Right lobe of liver (tissue), 6 donors: ENCODE results near the gene CSNK1G2. TPM values are rescaled to one million over a fixed set of nuclear protein-coding genes. Genes with fewer than 3 reads are reported as not detected.

Experiments used
- ATAC-seq, 4 donors: fragments of 200-7000 bp; cut with Tn5 transposase; one replicate each; pipeline ENCODE4 v1.9.1; 2020; ENCODE audit warnings: mild to moderate bottlenecking in 4 of 4, moderate library complexity in 4 of 4
- DNase-seq, 3 donors: peaks; one replicate each; pipeline ENCODE4 v3.0.0-alpha.2; 2020
- H3K27ac ChIP-seq, 3 donors: fragments of 200-600 bp; one replicate each; pipeline ENCODE4 v1.8.0; 2022
- H3K27me3 ChIP-seq, 2 donors: fragments of 200-600 bp; one replicate each; pipeline ENCODE4 v1.8.0; 2022
- H3K36me3 ChIP-seq, 4 donors: fragments of 200-600 bp; sonication (generic) in 1 of 4; one replicate each; pipeline versions ENCODE4 v1.5.1 to v1.8.0; 2017 to 2022; ENCODE audit warnings: control low read depth in 1 of 4
- H3K4me1 ChIP-seq, 4 donors: fragments of 200-600 bp; sonication (generic) in 1 of 4; one replicate each; pipeline versions ENCODE4 v1.5.1 to v1.8.0; 2017 to 2022; ENCODE audit warnings: control low read depth in 1 of 4
- H3K4me3 ChIP-seq, 3 donors: fragments of 200-600 bp; one replicate each; pipeline ENCODE4 v1.8.0; 2022
- H3K9me3 ChIP-seq, 4 donors: fragments of 200-600 bp; sonication (generic) in 1 of 4; one replicate each; pipeline versions ENCODE4 v1.5.1 to v1.8.0; 2017 to 2022; ENCODE audit warnings: control low read depth in 1 of 4
- POLR2A ChIP-seq: fragments of 450-650 bp; IDR thresholded peaks from one replicate; pipeline ENCODE4 v1.6.1; 2017; ENCODE audit warnings: antibody characterized with exemption, mild to moderate bottlenecking
- WGBS: methylation state at CpG from one replicate; pipeline ENCODE4 v1.1.6; 2018; ENCODE audit warnings: low coverage, low lambda C conversion rate; ENCODE audit not compliant: insufficient coverage; ENCODE audit errors: missing lambda C conversion rate; 5-methylcytosine and 5-hydroxymethylcytosine counted together
- intact Hi-C, 2 donors: fragments of 100-400 bp; cut with DNase I; formaldehyde crosslinking; loops; one replicate each; pipeline versions ENCODE4 v1.11.2 to v1.14.1; 2022
- total RNA-seq, 6 experiments: library from RNA; depleted of rRNA in 2 of 6; stranded (reverse); fragments of >200 nt in 2 of 6; fragmentation: NEBNext Ultra II Directional in 3 of 6; extraction: Animal tissue kit (Norgen Biotek cat#: 25700) in 3 of 6; gene quantifications; one replicate each; pipeline versions ENCODE4 v1.1.0 to v1.2.4, GENCODE V29; 2016 to 2023
- TF ChIP-seq, protein P1 (sequence below), 4 donors: fragments of 200-600 bp in 3 of 4; fragments of 450-650 bp in 1 of 4; IDR thresholded peaks; one replicate each; pipeline versions ENCODE4 v1.5.1 to v1.8.0; 2016 to 2022; ENCODE audit warnings: antibody characterized with exemption in 4 of 4, mild to moderate bottlenecking in 2 of 4
- donor health status: DM: no; HTN: yes; CAD: no.
- donor health status: DM: no; HTN: no; CAD: no.
- donor health status: DM: no; HTN: no; CAD: no.
- donor health status: DM: no; HTN: yes; CAD: no.
- donor health status: DM: no; HTN: yes; CAD: no.

CSNK1G2 gene
- total RNA-seq, 6 experiments from 2014 or later: 14.4 to 35.2 (median 22.6) TPM

DNA sequence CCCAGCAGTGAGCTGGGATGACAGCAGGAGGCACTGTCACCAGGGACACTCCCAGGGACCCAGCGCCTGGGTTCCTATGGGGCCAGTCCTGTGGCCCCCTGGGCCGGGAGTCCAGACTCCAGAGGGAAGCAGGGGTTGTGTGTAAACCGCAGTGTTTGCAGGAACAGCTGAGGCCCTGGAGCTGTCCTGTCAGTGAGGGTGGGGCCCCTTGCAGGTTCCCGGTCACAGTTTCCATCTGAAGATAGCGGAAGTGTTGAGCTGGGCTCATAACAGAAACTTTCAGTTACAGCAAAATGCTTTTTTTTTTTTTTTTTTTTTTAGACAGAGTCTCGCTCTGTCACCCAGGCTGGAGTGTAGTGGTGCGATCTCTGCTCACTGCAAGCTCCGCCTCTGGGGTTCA is 17.7 kb upstream of the CSNK1G2 start:
- H3K36me3 ChIP-seq: peaks cover 0 to 35% (median 8%) of the 10 kb centered on the region in 4 donors
- H3K27me3 ChIP-seq: no peaks in the 10 kb centered on the region
- no peak overlapping the region for H3K4me3 ChIP-seq
- no peaks in the 10 kb centered on the region for H3K4me1 ChIP-seq
- DNase-seq (peak in 1 of 3 donors; percentile 56), ATAC-seq (peak; percentile 48 to 80 (median 58))
- 81% methylated on average over 5 of the region's 8 CpGs for WGBS
- intact Hi-C loops: no loop called here
- no peak overlapping the region for H3K27ac ChIP-seq
- TF ChIP-seq POLR2A: no peak
- TF ChIP-seq, protein P1, sequence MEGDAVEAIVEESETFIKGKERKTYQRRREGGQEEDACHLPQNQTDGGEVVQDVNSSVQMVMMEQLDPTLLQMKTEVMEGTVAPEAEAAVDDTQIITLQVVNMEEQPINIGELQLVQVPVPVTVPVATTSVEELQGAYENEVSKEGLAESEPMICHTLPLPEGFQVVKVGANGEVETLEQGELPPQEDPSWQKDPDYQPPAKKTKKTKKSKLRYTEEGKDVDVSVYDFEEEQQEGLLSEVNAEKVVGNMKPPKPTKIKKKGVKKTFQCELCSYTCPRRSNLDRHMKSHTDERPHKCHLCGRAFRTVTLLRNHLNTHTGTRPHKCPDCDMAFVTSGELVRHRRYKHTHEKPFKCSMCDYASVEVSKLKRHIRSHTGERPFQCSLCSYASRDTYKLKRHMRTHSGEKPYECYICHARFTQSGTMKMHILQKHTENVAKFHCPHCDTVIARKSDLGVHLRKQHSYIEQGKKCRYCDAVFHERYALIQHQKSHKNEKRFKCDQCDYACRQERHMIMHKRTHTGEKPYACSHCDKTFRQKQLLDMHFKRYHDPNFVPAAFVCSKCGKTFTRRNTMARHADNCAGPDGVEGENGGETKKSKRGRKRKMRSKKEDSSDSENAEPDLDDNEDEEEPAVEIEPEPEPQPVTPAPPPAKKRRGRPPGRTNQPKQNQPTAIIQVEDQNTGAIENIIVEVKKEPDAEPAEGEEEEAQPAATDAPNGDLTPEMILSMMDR (IDR thresholded peaks at IDR 0.05): no peak
- H3K9me3 ChIP-seq: no peaks in the 10 kb centered on the region

DNA sequence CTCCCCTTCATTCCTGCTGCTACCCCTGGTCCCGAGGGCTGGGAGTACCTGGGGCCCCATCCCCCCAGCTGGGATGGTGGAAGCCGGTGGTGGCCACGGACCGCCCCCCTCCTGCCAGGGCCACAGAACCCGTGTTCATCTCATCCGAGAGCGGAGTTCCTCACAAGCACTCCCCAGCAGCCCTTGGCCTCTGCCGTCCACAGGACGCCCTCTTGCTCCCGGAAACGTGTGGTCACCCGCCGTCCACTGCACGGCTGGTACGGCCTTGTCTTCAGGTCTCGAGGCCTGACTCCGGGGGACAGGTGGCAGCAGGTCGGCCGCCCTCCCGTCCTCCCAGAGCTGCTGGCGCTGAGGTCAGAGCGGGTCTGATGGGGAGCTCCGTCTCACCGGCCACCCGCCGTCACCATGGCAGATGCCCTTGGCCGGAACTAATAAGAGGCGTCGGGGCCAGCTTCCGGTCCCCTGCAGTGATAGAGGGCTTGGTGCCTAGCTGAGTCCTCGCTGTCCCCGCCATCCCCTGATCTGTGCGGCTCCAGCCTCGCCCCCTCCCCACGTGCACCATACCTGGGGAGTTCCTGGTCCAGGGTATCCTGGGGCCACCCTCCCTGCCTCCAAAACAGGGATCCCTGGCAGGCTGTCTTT is 16.5 kb upstream of the CSNK1G2 start:
- H3K9me3 ChIP-seq: no peaks in the 10 kb centered on the region
- no peak for TF ChIP-seq POLR2A
- H3K36me3 ChIP-seq: peaks cover 0 to 28% (median 7%) of the 10 kb centered on the region in 4 donors
- H3K27ac ChIP-seq: no peak overlapping the region
- no peak overlapping the region for H3K4me3 ChIP-seq
- WGBS: 100% methylated on average over 1 of the region's 35 CpGs
- H3K27me3 ChIP-seq: no peaks in the 10 kb centered on the region
- DNase-seq (no peak), ATAC-seq (no peak)
- peaks cover 0 to under 1% (median 0%) of the 10 kb centered on the region in 4 donors for H3K4me1 ChIP-seq
- intact Hi-C loops: no loop called here

DNA sequence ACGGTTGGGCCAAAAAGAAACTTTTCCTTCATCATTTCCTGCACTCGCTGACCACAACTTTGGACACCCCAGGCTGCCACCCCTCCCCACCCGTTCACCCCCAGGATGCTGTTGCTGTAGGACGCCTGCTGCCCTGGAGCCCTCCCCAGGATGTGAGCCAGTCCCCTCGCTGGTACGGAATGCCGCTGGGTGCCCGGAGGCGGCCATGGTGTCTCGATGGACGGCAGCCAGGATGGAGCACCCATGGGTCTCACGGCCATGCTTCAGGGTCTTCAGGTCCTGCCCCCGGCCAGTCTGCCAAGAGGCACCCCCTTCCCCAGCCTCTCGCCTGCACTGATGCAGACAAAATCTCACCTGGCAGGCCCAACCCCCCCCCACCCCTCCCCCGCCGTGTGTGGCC is 15.4 kb upstream of the CSNK1G2 start:
- no peak overlapping the region for H3K4me3 ChIP-seq
- no peak for DNase-seq
- WGBS: 89% methylated on average over 9 of the region's 16 CpGs
- H3K9me3 ChIP-seq: no peaks in the 10 kb centered on the region
- no peak overlapping the region for H3K27ac ChIP-seq
- H3K4me1 ChIP-seq: peaks cover 0 to 6% (median 0%) of the 10 kb centered on the region in 4 donors
- peaks cover 0 to 19% (median 3%) of the 10 kb centered on the region in 4 donors for H3K36me3 ChIP-seq
- TF ChIP-seq POLR2A: no peak
- intact Hi-C loops: no loop called here
- H3K27me3 ChIP-seq: no peaks in the 10 kb centered on the region
- no peak for ATAC-seq

DNA sequence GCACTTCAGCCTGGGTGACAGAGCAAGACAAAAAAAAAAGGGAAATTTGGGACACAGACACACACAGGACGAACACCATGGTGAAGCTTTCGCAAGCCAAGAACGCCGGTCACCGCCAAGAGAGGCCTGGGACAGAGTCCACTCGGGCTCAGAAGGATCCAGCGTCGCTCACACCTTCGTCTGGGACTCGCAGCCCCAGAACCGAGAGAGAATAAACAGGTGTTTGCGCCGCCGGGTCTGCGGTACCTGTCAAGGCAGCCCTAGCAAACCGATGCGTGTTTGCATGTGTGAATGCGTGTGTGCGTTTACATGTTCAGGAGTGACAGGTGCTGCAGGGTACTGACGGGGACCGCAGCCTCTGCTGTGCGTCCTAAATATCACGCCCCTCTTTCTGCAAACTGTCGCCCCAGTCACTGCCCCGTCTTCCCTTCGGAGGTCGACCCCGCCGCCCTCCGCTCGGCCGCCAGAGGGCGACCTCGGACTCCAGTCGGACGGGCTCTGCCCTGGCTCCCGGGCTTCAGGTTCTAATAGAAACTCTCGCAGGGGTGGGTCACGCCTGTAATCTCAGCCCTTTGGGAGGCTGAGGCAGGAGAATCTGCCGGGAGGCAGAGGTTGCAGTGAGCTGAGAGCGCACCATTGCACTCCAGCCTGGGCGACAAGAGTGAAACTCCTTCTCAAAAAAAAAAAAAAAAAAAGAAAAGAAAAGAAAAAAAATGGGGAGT is 11.8 kb upstream of the CSNK1G2 start:
- TF ChIP-seq POLR2A: no peak
- TF ChIP-seq, protein P1 (IDR thresholded peaks at IDR 0.05): peak; percentile 80 to 92 (median 90)
- Histone ChIP-seq H3K9me3 (no peaks in the 10 kb centered on the region), H3K4me3 (peak overlapping the region; percentile 13 to 37 (median 33)), H3K27me3 (no peaks in the 10 kb centered on the region), H3K4me1 (peaks cover 0 to 6% (median 0%) of the 10 kb centered on the region in 4 donors), H3K36me3 (peaks cover 0 to 7% (median under 1%) of the 10 kb centered on the region in 4 donors), H3K27ac (peak overlapping the region in 1 of 3 donors; percentile 26)
- intact Hi-C loops: no loop called here
- peak; percentile 80 to 83 (median 82) for DNase-seq
- ATAC-seq: peak; percentile 92 to 96 (median 94)
- 4% methylated on average over 36 of the region's 42 CpGs for WGBS

DNA sequence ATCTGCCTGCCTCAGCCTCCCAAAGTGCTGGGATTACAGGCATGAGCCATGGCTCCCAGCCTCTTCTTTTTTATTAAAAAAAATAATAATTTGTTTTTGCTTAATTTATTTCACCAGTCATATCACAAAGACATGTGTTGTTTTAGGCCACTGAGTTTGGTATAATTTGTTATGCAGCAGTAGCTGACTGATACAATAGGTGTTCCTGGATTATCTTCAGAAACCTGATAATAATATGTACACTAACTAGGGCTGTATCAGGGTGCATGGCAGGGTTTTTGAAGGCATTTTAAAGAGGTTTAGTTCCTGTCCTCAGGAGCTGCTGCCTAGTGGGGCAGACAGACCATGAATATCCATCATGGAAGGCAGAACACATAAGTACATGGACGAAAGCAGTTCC is 9.5 kb upstream of the CSNK1G2 start:
- no peak for ATAC-seq
- Histone ChIP-seq H3K36me3 (no peaks in the 10 kb centered on the region), H3K27ac (no peak overlapping the region), H3K27me3 (no peaks in the 10 kb centered on the region), H3K4me1 (peaks cover 0 to 6% (median 0%) of the 10 kb centered on the region in 4 donors), H3K4me3 (no peak overlapping the region), H3K9me3 (no peaks in the 10 kb centered on the region)
- intact Hi-C loops: no loop called here
- TF ChIP-seq POLR2A: no peak
- TF ChIP-seq, protein P1 (IDR thresholded peaks at IDR 0.05): no peak
- 73% methylated on average over 1 of the region's 1 CpG for WGBS
- no peak for DNase-seq
